ENCODE results near the gene ZNF608. TPM values are rescaled to one million over a fixed set of nuclear protein-coding genes. Genes with fewer than 3 reads are reported as not detected.

Gene ZNF608
- total RNA-seq, 4 donors from 2014 or later, result 16.3 to 34.8 (median 23.7) TPM

- no peaks in the 10 kb centered on the region for H3K27me3 ChIP-seq
- peak overlapping the region in 3 of 4 donors; percentile 41 to 79 (median 79) for H3K27ac ChIP-seq
- peaks cover 0 to 79% (median 25%) of the 10 kb centered on the region in 4 donors for H3K4me1 ChIP-seq
- H3K4me3 ChIP-seq, result no peak overlapping the region
- no peaks in the 10 kb centered on the region for H3K9me3 ChIP-seq
- no peak for DNase-seq (ENCODE audit: low spot score in 2 of 2)
- WGBS, 2 donors, result 60 to 61% methylated on average over 3 of the region's 3 CpGs
- no peak for TF ChIP-seq POLR2A (IDR thresholded peaks at IDR 0.05)
- TF ChIP-seq, protein P1, sequence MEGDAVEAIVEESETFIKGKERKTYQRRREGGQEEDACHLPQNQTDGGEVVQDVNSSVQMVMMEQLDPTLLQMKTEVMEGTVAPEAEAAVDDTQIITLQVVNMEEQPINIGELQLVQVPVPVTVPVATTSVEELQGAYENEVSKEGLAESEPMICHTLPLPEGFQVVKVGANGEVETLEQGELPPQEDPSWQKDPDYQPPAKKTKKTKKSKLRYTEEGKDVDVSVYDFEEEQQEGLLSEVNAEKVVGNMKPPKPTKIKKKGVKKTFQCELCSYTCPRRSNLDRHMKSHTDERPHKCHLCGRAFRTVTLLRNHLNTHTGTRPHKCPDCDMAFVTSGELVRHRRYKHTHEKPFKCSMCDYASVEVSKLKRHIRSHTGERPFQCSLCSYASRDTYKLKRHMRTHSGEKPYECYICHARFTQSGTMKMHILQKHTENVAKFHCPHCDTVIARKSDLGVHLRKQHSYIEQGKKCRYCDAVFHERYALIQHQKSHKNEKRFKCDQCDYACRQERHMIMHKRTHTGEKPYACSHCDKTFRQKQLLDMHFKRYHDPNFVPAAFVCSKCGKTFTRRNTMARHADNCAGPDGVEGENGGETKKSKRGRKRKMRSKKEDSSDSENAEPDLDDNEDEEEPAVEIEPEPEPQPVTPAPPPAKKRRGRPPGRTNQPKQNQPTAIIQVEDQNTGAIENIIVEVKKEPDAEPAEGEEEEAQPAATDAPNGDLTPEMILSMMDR (IDR thresholded peaks at IDR 0.05), result no peak
- TF ChIP-seq EP300 (IDR thresholded peaks at IDR 0.05), result no peak
- H3K36me3 ChIP-seq, result no peaks in the 10 kb centered on the region
These were observed 9.6 kb downstream of the ZNF608 start for GRCh38 chr5:124736805-124737188.

DNA sequence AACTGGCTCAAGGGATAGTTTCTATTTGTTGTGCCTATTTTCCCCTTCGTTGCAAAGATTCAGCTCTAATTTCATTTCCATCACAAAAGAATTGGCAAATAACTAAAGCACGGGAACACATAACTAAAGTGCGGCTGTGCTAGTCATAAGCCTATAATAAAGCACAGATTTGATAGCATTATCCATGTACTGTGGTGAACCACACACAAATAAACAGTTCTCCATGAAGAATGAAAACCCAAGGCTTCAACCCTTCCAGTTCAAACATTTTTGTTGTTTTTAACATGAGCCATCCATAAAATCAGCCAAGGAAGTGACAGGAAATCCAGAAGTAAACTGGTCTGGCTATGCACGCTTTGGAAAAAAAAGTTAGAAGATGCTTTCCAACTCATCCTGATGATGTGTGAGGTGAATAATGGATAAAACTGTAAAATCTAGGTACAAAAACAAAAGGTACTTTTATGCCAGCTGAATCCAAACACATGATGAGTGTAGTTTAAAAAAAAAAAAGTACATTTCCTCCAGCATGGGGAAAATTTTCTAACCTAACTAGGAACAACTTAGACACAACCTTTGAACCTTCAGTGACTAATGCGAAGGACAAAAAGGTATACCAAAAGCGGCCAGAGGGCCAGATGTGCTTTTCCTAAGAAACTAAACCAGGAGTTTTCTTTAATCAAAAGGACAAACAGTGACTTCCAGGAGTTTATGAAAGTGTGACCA, 10.2 kb downstream of the ZNF608 start:
- 48% methylated on average over 6 of the region's 6 CpGs for WGBS, 2 donors
- Histone ChIP-seq H3K27ac (peak overlapping the region in 3 of 4 donors; percentile 41 to 79 (median 79)), H3K4me3 (peak overlapping the region in 1 of 4 donors; percentile 52), H3K4me1 (peaks cover 0 to 78% (median 24%) of the 10 kb centered on the region in 4 donors), H3K36me3 (no peaks in the 10 kb centered on the region), H3K27me3 (no peaks in the 10 kb centered on the region), H3K9me3 (no peaks in the 10 kb centered on the region)
- no peak for TF ChIP-seq EP300 (IDR thresholded peaks at IDR 0.05)
- no peak for TF ChIP-seq POLR2A (IDR thresholded peaks at IDR 0.05)
- TF ChIP-seq, protein P1 (IDR thresholded peaks at IDR 0.05), result no peak
- DNase-seq (ENCODE audit: low spot score in 2 of 2), result no peak

DNA sequence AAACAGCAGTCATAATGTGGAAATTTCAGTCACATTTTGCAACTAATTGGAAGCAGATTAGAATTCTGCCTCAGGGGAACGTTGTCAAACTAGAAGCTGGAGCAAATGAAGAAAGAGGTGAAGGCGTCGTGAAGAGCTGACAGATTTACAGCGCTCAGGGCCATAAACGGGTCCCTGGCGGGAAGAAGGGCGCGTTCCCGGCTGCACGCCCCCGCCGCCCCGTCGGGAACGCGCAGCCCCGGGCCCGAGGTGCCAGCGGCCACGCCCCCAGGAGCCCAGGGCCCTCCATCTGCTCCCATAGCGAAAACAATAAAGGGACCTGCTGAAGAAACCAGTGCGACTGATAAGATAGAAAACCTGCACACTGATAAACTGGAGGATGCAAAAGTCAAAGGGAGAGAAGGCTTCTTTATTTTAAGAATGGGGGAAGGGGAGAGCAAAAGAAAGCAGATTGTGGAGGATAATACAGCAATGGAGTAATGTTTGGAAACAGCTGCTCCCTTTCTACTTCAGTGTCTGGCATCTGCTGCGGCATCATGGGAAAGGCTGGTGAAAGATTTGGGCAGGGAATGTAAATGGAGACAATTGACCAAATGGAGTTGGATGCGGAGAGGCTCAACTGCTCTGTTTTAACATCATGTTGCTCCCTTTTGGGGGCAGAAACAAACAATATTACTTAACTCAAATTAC, 11.1 kb downstream of the ZNF608 start:
- peak in 1 of 2 donors; percentile 37 for DNase-seq (ENCODE audit: low spot score in 2 of 2)
- 10 to 22% methylated on average over 24 of the region's 24 CpGs for WGBS, 2 donors
- H3K9me3 ChIP-seq, result no peaks in the 10 kb centered on the region
- H3K27me3 ChIP-seq, result no peaks in the 10 kb centered on the region
- H3K27ac ChIP-seq, result peak overlapping the region in 3 of 4 donors; percentile 41 to 79 (median 79)
- H3K4me1 ChIP-seq, result peaks cover 0 to 70% (median 23%) of the 10 kb centered on the region in 4 donors
- peak overlapping the region in 3 of 4 donors; percentile 11 to 52 (median 37) for H3K4me3 ChIP-seq
- TF ChIP-seq POLR2A (IDR thresholded peaks at IDR 0.05) (no peak), EP300 (IDR thresholded peaks at IDR 0.05) (no peak)
- TF ChIP-seq, protein P1 (IDR thresholded peaks at IDR 0.05), result no peak
- no peaks in the 10 kb centered on the region for H3K36me3 ChIP-seq

- Histone ChIP-seq H3K27me3 (no peaks in the 10 kb centered on the region), H3K27ac (peak overlapping the region in 3 of 4 donors; percentile 41 to 79 (median 79)), H3K4me3 (peak overlapping the region in 3 of 4 donors; percentile 11 to 52 (median 37)), H3K4me1 (peaks cover 0 to 67% (median 20%) of the 10 kb centered on the region in 4 donors), H3K36me3 (no peaks in the 10 kb centered on the region), H3K9me3 (no peaks in the 10 kb centered on the region)
- WGBS, 2 donors, result 52% methylated on average over 8 of the region's 8 CpGs
- no peak for DNase-seq (ENCODE audit: low spot score in 2 of 2)
- TF ChIP-seq EP300 (IDR thresholded peaks at IDR 0.05) (no peak), POLR2A (IDR thresholded peaks at IDR 0.05) (no peak)
- TF ChIP-seq, protein P1 (IDR thresholded peaks at IDR 0.05), result no peak
These were observed 11.8 kb downstream of the ZNF608 start for GRCh38 chr5:124734574-124735168.

- Histone ChIP-seq H3K27me3 (no peaks in the 10 kb centered on the region), H3K9me3 (no peaks in the 10 kb centered on the region), H3K27ac (no peak overlapping the region), H3K4me1 (peaks cover 0 to 55% (median 14%) of the 10 kb centered on the region in 4 donors), H3K36me3 (no peaks in the 10 kb centered on the region), H3K4me3 (no peak overlapping the region)
- DNase-seq (ENCODE audit: low spot score in 2 of 2), result no peak
- no peak for TF ChIP-seq POLR2A (IDR thresholded peaks at IDR 0.05)
- TF ChIP-seq, protein P1 (IDR thresholded peaks at IDR 0.05), result no peak
- no peak for TF ChIP-seq EP300 (IDR thresholded peaks at IDR 0.05)
- WGBS, 2 donors, result 81% methylated on average over 1 of the region's 1 CpG
These were observed 13.1 kb downstream of the ZNF608 start for GRCh38 chr5:124733329-124733650.

Data from tibial nerve (tissue), 4 donors.